Neutrophil (primary cell): ENCODE results near the gene EXOC3L1.

Source experiments
- H3K27ac ChIP-seq: fragments of 200-600 bp; sonication (generic); 2 replicates; pipeline ENCODE4 v1.5.1; 2016; ENCODE audit warnings: mild to moderate bottlenecking, moderate library complexity
- H3K27me3 ChIP-seq: fragments of 200-600 bp; sonication (generic); 2 replicates; pipeline ENCODE4 v1.6.0; 2016; ENCODE audit warnings: mild to moderate bottlenecking
- H3K36me3 ChIP-seq: fragments of 200-600 bp; sonication (generic); 2 replicates; pipeline ENCODE4 v1.5.1; 2017
- H3K4me1 ChIP-seq, 2 experiments: fragments of 200-600 bp in 1 of 2; sonication (generic) in 1 of 2; 1 replicate in 1 of 2; 2 replicates in 1 of 2; pipeline versions ENCODE4 v1.5.1 to v1.6.1; 2013 to 2016; ENCODE audit warnings: low read depth in 1 of 2, low read length in 1 of 2, mild to moderate bottlenecking in 1 of 2, moderate library complexity in 1 of 2; ENCODE audit not compliant: control insufficient read depth in 1 of 2, insufficient read depth in 1 of 2
- H3K4me3 ChIP-seq, 2 experiments: fragments of 200-600 bp in 1 of 2; sonication (generic) in 1 of 2; 1 replicate in 1 of 2; 2 replicates in 1 of 2; pipeline ENCODE4 v1.5.1; 2013 to 2016; ENCODE audit warnings: low read depth in 1 of 2, low read length in 1 of 2, mild to moderate bottlenecking in 1 of 2, moderate library complexity in 1 of 2
- H3K9me3 ChIP-seq: fragments of 200-600 bp; sonication (generic); 2 replicates; pipeline ENCODE4 v1.5.1; 2016
- TF ChIP-seq, protein P1 (sequence below): fragments of 200-600 bp; sonication (generic); IDR thresholded peaks from 2 replicates; pipeline ENCODE4 v1.5.1; 2016; ENCODE audit warnings: antibody characterized with exemption

EXOC3L1 gene

DNA sequence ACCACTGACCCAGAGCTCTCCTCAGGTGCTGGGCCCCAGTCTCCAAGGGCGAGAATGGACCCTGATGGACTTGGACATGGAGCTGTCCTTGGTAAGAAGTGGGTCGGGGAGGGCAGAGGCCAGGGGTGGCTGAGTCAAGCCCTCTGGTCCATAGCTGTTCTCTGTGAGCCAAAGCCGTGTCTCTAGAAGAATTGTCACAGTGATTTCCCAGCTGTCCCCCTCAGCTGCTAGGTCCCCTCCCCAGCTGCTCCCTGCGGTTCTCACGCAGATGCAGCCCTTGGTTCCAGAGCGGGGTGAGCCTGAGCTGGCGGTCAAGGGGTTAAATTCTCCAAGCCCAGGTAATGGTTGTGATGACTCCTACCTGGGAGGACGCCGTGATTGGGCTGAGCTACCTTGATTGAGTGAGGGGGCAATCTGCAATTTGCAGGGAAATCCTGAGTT, 20.9 kb downstream of the EXOC3L1 start:
- Histone ChIP-seq H3K27me3 (peaks cover 100% of the 10 kb centered on the region), H3K36me3 (no peaks in the 10 kb centered on the region), H3K4me1 (peaks cover 29 to 42% of the 10 kb centered on the region in 2 experiments), H3K27ac (no peak overlapping the region), H3K9me3 (no peaks in the 10 kb centered on the region), H3K4me3 (no peak overlapping the region)
- TF ChIP-seq, protein P1, sequence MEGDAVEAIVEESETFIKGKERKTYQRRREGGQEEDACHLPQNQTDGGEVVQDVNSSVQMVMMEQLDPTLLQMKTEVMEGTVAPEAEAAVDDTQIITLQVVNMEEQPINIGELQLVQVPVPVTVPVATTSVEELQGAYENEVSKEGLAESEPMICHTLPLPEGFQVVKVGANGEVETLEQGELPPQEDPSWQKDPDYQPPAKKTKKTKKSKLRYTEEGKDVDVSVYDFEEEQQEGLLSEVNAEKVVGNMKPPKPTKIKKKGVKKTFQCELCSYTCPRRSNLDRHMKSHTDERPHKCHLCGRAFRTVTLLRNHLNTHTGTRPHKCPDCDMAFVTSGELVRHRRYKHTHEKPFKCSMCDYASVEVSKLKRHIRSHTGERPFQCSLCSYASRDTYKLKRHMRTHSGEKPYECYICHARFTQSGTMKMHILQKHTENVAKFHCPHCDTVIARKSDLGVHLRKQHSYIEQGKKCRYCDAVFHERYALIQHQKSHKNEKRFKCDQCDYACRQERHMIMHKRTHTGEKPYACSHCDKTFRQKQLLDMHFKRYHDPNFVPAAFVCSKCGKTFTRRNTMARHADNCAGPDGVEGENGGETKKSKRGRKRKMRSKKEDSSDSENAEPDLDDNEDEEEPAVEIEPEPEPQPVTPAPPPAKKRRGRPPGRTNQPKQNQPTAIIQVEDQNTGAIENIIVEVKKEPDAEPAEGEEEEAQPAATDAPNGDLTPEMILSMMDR, result no peak

DNA sequence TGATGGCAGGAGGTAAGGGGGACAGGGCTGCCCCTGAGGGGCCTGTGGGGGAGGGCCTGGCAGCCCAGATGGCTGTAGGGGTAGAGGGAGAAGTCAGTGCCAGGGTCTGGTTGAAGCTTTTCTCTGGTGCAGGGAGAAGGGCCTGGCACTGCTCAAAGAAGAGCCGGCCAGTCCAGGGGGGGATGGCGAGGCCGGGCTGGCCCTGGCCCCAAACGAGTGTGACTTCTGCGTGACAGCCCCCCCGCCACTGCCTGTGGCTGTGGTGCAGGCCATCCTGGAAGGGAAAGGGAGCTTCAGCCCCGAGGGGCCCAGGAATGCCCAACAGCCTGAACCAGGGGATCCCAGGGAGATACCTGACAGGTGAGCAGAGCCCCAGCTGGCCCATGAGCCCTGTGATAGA, 22.3 kb downstream of the EXOC3L1 start:
- no peak overlapping the region for H3K27ac ChIP-seq
- no peak overlapping the region for H3K4me3 ChIP-seq
- H3K27me3 ChIP-seq, result peaks cover 100% of the 10 kb centered on the region
- TF ChIP-seq, protein P1, result no peak
- H3K9me3 ChIP-seq, result no peaks in the 10 kb centered on the region
- H3K36me3 ChIP-seq, result no peaks in the 10 kb centered on the region
- peaks cover 29 to 46% of the 10 kb centered on the region in 2 experiments for H3K4me1 ChIP-seq

DNA sequence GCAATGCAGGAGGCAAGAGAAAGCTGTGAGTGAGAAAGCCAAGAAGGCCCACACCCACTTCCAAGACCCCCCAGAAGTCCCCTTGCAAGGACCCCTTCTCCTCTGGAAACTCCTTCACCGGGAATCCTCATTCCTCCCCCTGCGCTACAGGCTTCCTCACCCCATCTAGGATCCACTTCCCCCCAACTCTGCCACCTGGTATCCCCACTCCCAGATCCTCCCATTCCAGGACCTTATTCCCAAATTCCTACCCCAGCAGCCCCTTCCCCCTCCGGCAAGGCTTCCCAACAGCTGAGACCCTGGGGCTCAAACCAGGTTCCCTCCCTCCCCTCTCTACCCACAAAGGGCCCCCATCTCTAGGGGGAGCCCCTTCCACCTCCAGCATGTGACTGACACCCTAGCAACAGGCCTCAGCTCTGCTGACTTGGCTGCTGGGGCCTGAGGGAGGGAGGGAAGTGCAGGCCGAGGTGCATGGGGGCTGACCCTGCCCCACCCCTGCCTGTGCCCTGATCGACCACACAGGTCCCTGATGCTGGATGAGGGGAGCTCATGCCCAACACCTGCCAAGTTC, 23.3 kb downstream of the EXOC3L1 start:
- H3K4me1 ChIP-seq, result peaks cover 28 to 50% of the 10 kb centered on the region in 2 experiments

DNA sequence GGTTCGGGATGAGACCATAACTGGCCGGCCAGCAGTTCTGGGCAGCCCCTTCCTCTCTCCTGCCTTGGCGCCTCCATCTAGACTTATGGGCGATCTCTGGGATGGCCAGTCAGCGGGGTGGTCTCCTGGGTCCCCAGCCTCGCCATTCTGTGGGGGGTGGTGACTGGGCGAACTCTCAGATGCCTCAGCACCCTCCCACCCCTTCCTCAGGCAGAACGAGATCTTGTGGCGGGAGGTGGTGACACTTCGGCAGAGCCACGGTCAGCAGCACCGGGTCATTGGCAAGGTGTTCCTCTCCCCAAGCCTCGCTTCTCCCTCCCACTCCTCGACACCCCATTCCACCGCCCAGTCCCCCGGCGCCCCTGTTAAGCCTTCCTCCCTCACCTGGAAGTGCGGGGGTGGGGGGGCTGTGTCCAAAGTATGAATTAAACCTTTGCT, 23.8 kb downstream of the EXOC3L1 start:
- no peaks in the 10 kb centered on the region for H3K36me3 ChIP-seq
- no peak overlapping the region for H3K4me3 ChIP-seq
- no peak overlapping the region for H3K27ac ChIP-seq
- peaks cover 32 to 56% of the 10 kb centered on the region in 2 experiments for H3K4me1 ChIP-seq
- TF ChIP-seq, protein P1, result no peak
- no peaks in the 10 kb centered on the region for H3K9me3 ChIP-seq
- peaks cover 100% of the 10 kb centered on the region for H3K27me3 ChIP-seq

More for the DNA sequence above, 23.3 kb downstream of the EXOC3L1 start:
- Histone ChIP-seq H3K9me3 (no peaks in the 10 kb centered on the region), H3K27ac (no peak overlapping the region), H3K27me3 (peaks cover 100% of the 10 kb centered on the region), H3K4me3 (no peak overlapping the region), H3K36me3 (no peaks in the 10 kb centered on the region)
- TF ChIP-seq, protein P1, result no peak

DNA sequence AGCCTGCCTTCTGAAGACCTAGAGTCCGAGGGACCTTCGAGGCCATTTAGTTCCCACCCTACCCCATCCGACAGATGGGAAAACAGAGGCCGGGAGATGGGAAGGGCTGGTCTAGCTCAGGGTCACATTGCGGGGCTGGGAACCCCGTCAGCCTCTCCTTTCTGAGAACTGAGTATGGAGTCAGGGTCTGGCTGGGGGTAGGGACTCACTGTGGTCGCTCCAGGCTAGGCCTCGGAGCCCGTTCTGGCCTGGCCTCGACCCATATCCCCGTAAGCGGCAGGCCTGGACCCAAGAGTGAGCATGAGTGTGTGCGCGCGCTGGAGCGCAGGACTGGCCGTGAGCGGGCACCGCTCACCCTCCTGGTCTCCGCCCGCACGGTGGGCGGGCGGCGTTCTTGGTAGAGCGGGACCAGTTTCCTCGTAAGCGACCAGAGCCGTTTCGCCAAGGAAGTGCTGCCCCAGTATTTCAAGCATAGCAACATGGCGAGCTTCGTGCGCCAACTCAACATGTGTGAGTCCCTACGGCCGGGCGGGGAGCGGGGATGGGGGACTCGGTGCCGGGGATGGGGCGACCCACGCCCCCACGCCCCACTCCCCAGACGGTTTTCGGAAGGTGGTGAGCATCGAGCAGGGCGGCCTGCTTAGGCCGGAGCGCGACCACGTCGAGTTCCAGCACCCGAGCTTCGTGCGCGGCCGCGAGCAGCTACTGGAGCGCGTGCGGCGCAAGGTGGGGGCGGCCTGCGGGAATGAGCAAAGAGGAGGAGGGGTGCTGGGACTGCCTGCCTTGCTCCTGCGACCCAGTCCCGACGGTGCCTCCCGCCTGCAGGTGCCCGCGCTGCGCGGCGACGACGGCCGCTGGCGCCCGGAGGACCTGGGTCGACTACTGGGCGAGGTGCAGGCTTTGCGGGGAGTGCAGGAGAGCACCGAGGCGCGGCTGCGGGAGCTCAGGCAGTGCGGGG, 24.5 kb downstream of the EXOC3L1 start:
- Histone ChIP-seq H3K27me3 (peaks cover 95% of the 10 kb centered on the region), H3K27ac (no peak overlapping the region)

More for the DNA sequence above, 24.5 kb downstream of the EXOC3L1 start:
- Histone ChIP-seq H3K9me3 (no peaks in the 10 kb centered on the region), H3K4me1 (peaks cover 39 to 59% of the 10 kb centered on the region in 2 experiments), H3K4me3 (no peak overlapping the region), H3K36me3 (no peaks in the 10 kb centered on the region)
- TF ChIP-seq, protein P1, result no peak
